CD14-positive monocyte (primary cell): ENCODE data around the gene CD8B. TPM values are rescaled to one million over a fixed set of nuclear protein-coding genes. Genes with fewer than 3 reads are reported as not detected.
A peak's percentile ranks its signal among the peaks of the same experiment; 100 is the strongest.

Source experiments
- DNase-seq, 3 donors: peaks; one replicate each; pipeline ENCODE4 v3.0.0-alpha.2; 2011 to 2022
- H2AFZ ChIP-seq: 2 replicates; pipeline ENCODE4 v1.6.0; 2012; ENCODE audit warnings: mild to moderate bottlenecking, low read depth, low read length, inconsistent platforms; ENCODE audit not compliant: insufficient read depth, poor library complexity, severe bottlenecking
- H3K27ac ChIP-seq, 2 donors: 1 replicate in 1 of 2; 2 replicates in 1 of 2; pipeline ENCODE4 v1.5.1; 2012 to 2013; ENCODE audit warnings: low read length in 2 of 2, control low read depth in 1 of 2, inconsistent platforms in 1 of 2, low read depth in 1 of 2, mild to moderate bottlenecking in 1 of 2
- H3K27me3 ChIP-seq, 2 donors: one replicate each; pipeline versions ENCODE4 v1.6.0 to v1.6.1; 2011 to 2013; ENCODE audit warnings: low read length in 2 of 2; ENCODE audit not compliant: control insufficient read depth in 2 of 2, insufficient read depth in 2 of 2
- H3K36me3 ChIP-seq, 2 donors: replicated peaks in 1 of 2; 1 replicate in 1 of 2; 2 replicates in 1 of 2; pipeline versions ENCODE4 v1.5.1 to v1.6.1; 2012 to 2013; ENCODE audit warnings: low read length in 2 of 2, control low read depth in 1 of 2, inconsistent platforms in 1 of 2, mild to moderate bottlenecking in 1 of 2; ENCODE audit not compliant: insufficient read depth in 2 of 2, control insufficient read depth in 1 of 2
- H3K4me1 ChIP-seq, 2 donors: 1 replicate in 1 of 2; 2 replicates in 1 of 2; pipeline versions ENCODE4 v1.5.1 to v1.6.1; 2012 to 2013; ENCODE audit warnings: low read length in 2 of 2, control low read depth in 1 of 2, inconsistent platforms in 1 of 2, mild to moderate bottlenecking in 1 of 2, moderate library complexity in 1 of 2; ENCODE audit not compliant: insufficient read depth in 2 of 2, control insufficient read depth in 1 of 2
- H3K4me2 ChIP-seq: replicated peaks from 2 replicates; pipeline ENCODE3; 2012; ENCODE audit warnings: low read length, moderate library complexity, mild to moderate bottlenecking; ENCODE audit not compliant: poor library complexity, severe bottlenecking; ENCODE audit errors: extremely low read depth
- H3K4me3 ChIP-seq, 3 experiments: fragments of 200-600 bp in 1 of 3; sonication (generic) in 1 of 3; replicated peaks in 1 of 3; 1 replicate in 2 of 3; 2 replicates in 1 of 3; pipeline ENCODE4 v1.5.1; 2011 to 2013; ENCODE audit warnings: low read length in 3 of 3, mild to moderate bottlenecking in 3 of 3, control low read depth in 2 of 3, low read depth in 2 of 3, inconsistent platforms in 1 of 3, moderate library complexity in 1 of 3
- H3K79me2 ChIP-seq: 2 replicates; pipeline ENCODE4 v1.6.0; 2012; ENCODE audit warnings: mild to moderate bottlenecking, control low read depth, inconsistent platforms, low read length, moderate library complexity; ENCODE audit not compliant: insufficient read depth
- H3K9ac ChIP-seq: 2 replicates; pipeline ENCODE4 v1.6.0; 2017; ENCODE audit warnings: low read length, mild to moderate bottlenecking; ENCODE audit not compliant: insufficient read depth, poor library complexity, severe bottlenecking
- H3K9me3 ChIP-seq, 2 donors: replicated peaks in 1 of 2; 1 replicate in 1 of 2; 2 replicates in 1 of 2; pipeline versions ENCODE4 v1.5.1 to v1.6.1; 2012 to 2013; ENCODE audit warnings: low read length in 2 of 2, control low read depth in 1 of 2; ENCODE audit not compliant: control insufficient read depth in 1 of 2, insufficient read depth in 1 of 2
- H4K20me1 ChIP-seq: 2 replicates; pipeline ENCODE4 v1.6.0; 2012; ENCODE audit warnings: mild to moderate bottlenecking, low read length, control low read depth, moderate library complexity; ENCODE audit not compliant: insufficient read depth
- H3K27ac Mint-ChIP-seq, 7 donors: one replicate each; pipeline ENCODE4 v1.8.0; 2020; ENCODE audit warnings: mild to moderate bottlenecking in 7 of 7, mixed read lengths in 7 of 7, moderate library complexity in 6 of 7, inconsistent platforms in 2 of 7
- H3K27me3 Mint-ChIP-seq, 3 donors: one replicate each; pipeline ENCODE4 v1.8.0; 2021 to 2022; ENCODE audit warnings: low read depth in 3 of 3, mild to moderate bottlenecking in 3 of 3, mixed read lengths in 3 of 3, moderate library complexity in 3 of 3, inconsistent platforms in 1 of 3
- H3K36me3 Mint-ChIP-seq, 2 donors: one replicate each; pipeline ENCODE4 v1.8.0; 2020; ENCODE audit warnings: mixed read lengths in 2 of 2, inconsistent platforms in 1 of 2, mild to moderate bottlenecking in 1 of 2
- H3K4me1 Mint-ChIP-seq: one replicate; pipeline ENCODE4 v1.8.0; 2020; ENCODE audit warnings: mild to moderate bottlenecking, mixed read lengths
- H3K4me3 Mint-ChIP-seq, 2 donors: one replicate each; pipeline ENCODE4 v1.8.0; 2020; ENCODE audit warnings: mild to moderate bottlenecking in 2 of 2, mixed read lengths in 2 of 2, moderate library complexity in 1 of 2
- H3K9me3 Mint-ChIP-seq, 7 donors: one replicate each; pipeline ENCODE4 v1.8.0; 2020 to 2022; ENCODE audit warnings: mixed read lengths in 7 of 7, mild to moderate bottlenecking in 6 of 7, moderate library complexity in 6 of 7, inconsistent platforms in 2 of 7
- CTCF ChIP-seq: fragments of 200-600 bp; IDR thresholded peaks from one replicate; pipeline ENCODE4 v1.8.0; 2022; ENCODE audit warnings: antibody characterized with exemption, mild to moderate bottlenecking
- WGBS: methylation state at CpG from one replicate; pipeline ENCODE4 v1.1.5; 2013; ENCODE audit warnings: missing lambda C conversion rate; ENCODE audit not compliant: insufficient coverage; 5-methylcytosine and 5-hydroxymethylcytosine counted together
- intact Hi-C, 2 donors: fragments of 100-400 bp; cut with micrococcal nuclease; formaldehyde crosslinking; loops; one replicate each; pipeline versions ENCODE4 v1.15.0 to v1.15.1; 2023
- polyA plus RNA-seq, 3 donors: library from polyadenylated mRNA; depleted of rRNA in 1 of 3; unstranded in 2 of 3; stranded (reverse) in 1 of 3; fragments of 300-500 nt in 2 of 3; fragments of >200 nt in 1 of 3; fragmentation: Illumina TruSeq in 2 of 3; gene quantifications; 1 replicate in 2 of 3; 2 replicates in 1 of 3; pipeline ENCODE4 v1.2.3, GENCODE V29; 2012 to 2021

The CD8B gene
- polyA plus RNA-seq, 3 donors, result 1.5 to 1.6 TPM; not detected in 1

GRCh38 chr2:86791573-86791972 is 70.1 kb downstream of the CD8B start:
- H3K9me3 ChIP-seq, result peaks cover 4 to 49% of the 10 kb centered on the region in 2 donors
- no peak overlapping the region for H3K9ac ChIP-seq
- H3K4me1 Mint-ChIP-seq, result peaks cover 27% of the 10 kb centered on the region
- H4K20me1 ChIP-seq, result no peaks in the 10 kb centered on the region
- peaks cover 17 to 27% of the 10 kb centered on the region in 2 donors for H3K4me1 ChIP-seq
- H3K36me3 Mint-ChIP-seq, result peaks cover under 1 to 14% of the 10 kb centered on the region in 2 donors
- H3K4me3 ChIP-seq, result peak overlapping the region in 1 of 3 experiments; percentile 64
- H3K36me3 ChIP-seq, result no peaks in the 10 kb centered on the region
- DNase-seq, result no peak
- peaks cover 51 to 66% (median 63%) of the 10 kb centered on the region in 3 donors for H3K27me3 Mint-ChIP-seq
- H3K27ac Mint-ChIP-seq, result peak overlapping the region in 2 of 7 donors; percentile 16 to 82
- no peaks in the 10 kb centered on the region for H3K79me2 ChIP-seq
- TF ChIP-seq CTCF, result no peak
- H3K4me3 Mint-ChIP-seq, result peak overlapping the region; percentile 76 to 93
- peak overlapping the region; percentile 68 for H3K4me2 ChIP-seq
- no peak overlapping the region for H3K27ac ChIP-seq
- peak overlapping the region; percentile 63 for H2AFZ ChIP-seq
- intact Hi-C loops, result no loop called here
- 36% methylated on average over 6 of the region's 7 CpGs for WGBS
- peaks cover 14 to 39% (median 20%) of the 10 kb centered on the region in 7 donors for H3K9me3 Mint-ChIP-seq
- peaks cover 30 to 64% of the 10 kb centered on the region in 2 donors for H3K27me3 ChIP-seq

DNA sequence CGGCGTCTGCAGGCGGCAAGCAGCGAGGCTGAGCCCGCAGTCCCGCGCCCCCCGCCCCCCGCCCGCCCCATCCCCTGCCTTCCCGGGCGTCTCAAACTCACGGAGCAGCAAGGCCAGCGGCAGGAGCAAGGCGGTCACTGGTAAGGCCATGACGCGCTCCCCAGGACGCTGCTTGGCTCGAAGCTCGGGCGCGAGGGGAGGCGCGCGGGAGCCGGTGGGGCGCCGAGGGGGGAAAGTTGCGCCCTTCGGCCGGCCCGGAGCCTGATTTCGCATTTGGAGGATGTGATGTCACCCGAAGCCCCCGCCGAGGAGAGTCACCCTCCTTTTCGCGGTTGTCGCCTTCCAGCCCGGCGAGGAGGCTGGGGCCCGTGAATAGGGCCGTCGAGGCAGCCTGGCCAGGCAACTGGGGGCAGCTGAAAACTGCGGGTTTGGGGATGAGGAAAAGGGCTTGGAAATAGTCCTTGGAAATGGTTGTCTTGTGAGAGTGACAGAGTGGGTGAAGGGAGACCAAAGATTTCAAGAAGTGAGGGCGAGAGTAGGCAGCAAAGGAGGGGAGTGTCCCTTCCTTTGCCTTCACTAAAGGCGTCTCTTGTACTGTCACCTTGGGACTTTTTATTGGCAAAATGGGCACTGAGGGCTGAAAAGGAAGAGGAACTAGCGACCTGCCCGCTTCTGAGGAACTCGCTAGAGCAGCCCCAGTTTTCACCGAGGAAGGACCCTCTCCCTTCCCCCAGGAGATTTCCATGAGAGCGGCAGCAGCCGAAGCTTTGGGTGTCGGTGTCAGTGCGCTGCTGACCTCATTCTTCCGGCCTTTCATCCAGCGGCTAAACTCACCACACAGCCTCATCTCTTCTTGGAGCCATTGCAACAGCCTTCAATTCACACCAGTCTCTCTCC is 70.8 kb downstream of the CD8B start, which contains the start of gene CD8A:
Gene CD8A (minus strand): TSS at position 238 of the 897 bp plus-strand sequence. CDS start 88 bp downstream, at position 150.
- Histone ChIP-seq H3K27ac (no peak within 1 kb of the TSS), H3K9ac (no peak within 1 kb of the TSS), H3K9me3 (peaks cover 4 to 43% of the 10 kb centered on the region in 2 donors), H3K27me3 (peaks cover 30 to 64% of the 10 kb centered on the region in 2 donors), H3K4me2 (peak within 1 kb of the TSS; percentile 68), H3K79me2 (no peaks in the 10 kb centered on the region), H3K4me3 (peak within 1 kb of the TSS in 1 of 3 experiments; percentile 64), H2AFZ (peak within 1 kb of the TSS; percentile 63), H4K20me1 (no peaks in the 10 kb centered on the region), H3K36me3 (no peaks in the 10 kb centered on the region), H3K4me1 (peaks cover 17 to 27% of the 10 kb centered on the region in 2 donors)
- WGBS, result under 1% methylated on average over 51 of the region's 57 CpGs
- peak in 1 of 3 donors; percentile 16 for DNase-seq
- Mint-ChIP-seq H3K27me3 (peaks cover 54 to 68% (median 64%) of the 10 kb centered on the region in 3 donors), H3K4me3 (peak within 1 kb of the TSS; percentile 76 to 93), H3K27ac (peak within 1 kb of the TSS in 3 of 7 donors; percentile 16 to 82 (median 18)), H3K9me3 (peaks cover 7 to 32% (median 14%) of the 10 kb centered on the region in 7 donors), H3K4me1 (peaks cover 27% of the 10 kb centered on the region), H3K36me3 (peaks cover 0 to 14% of the 10 kb centered on the region in 2 donors)
- TF ChIP-seq CTCF, result no peak
- intact Hi-C loops, result no loop called here
